Parathyroid adenoma (tissue), 2 donors: Measurements from ENCODE around the gene SS18L1.
A peak's percentile ranks its signal among the peaks of the same experiment; 100 is the strongest.

Experiments
- H2AFZ ChIP-seq: fragments of 300-600 bp; sonication (generic); one replicate; pipeline ENCODE4 v1.7.0; 2017; ENCODE audit warnings: antibody characterized with exemption, mild to moderate bottlenecking
- H3K27ac ChIP-seq: fragments of 300-600 bp; sonication (generic); one replicate; pipeline ENCODE4 v1.7.0; 2017
- H3K27me3 ChIP-seq: fragments of 300-600 bp; sonication (generic); one replicate; pipeline ENCODE4 v1.7.0; 2017; ENCODE audit warnings: low read length; ENCODE audit not compliant: control insufficient read depth, insufficient read depth
- H3K36me3 ChIP-seq: fragments of 300-600 bp; sonication (generic); one replicate; pipeline ENCODE4 v1.7.0; 2017; ENCODE audit warnings: low read length; ENCODE audit not compliant: control insufficient read depth, insufficient read depth
- H3K4me1 ChIP-seq: fragments of 300-600 bp; sonication (generic); one replicate; pipeline ENCODE4 v1.7.0; 2017; ENCODE audit warnings: control low read depth
- H3K4me2 ChIP-seq: fragments of 300-600 bp; sonication (generic); one replicate; pipeline ENCODE4 v1.7.0; 2017; ENCODE audit warnings: low read length
- H3K4me3 ChIP-seq: fragments of 300-600 bp; sonication (generic); one replicate; pipeline ENCODE4 v1.7.0; 2017; ENCODE audit warnings: low read depth, low read length
- H3K79me2 ChIP-seq: fragments of 300-600 bp; sonication (generic); one replicate; pipeline ENCODE4 v1.7.0; 2017; ENCODE audit warnings: control low read depth
- H3K9ac ChIP-seq: fragments of 300-600 bp; sonication (generic); one replicate; pipeline ENCODE4 v1.7.0; 2017; ENCODE audit warnings: mild to moderate bottlenecking
- H3K9me3 ChIP-seq: fragments of 300-600 bp; sonication (generic); one replicate; pipeline ENCODE4 v1.7.0; 2017; ENCODE audit warnings: low read length; ENCODE audit not compliant: control insufficient read depth
- CTCF ChIP-seq: fragments of 300-600 bp; sonication (generic); IDR thresholded peaks from one replicate; pipeline ENCODE4 v1.7.0; 2017; ENCODE audit warnings: antibody characterized with exemption, mild to moderate bottlenecking
- donor health status: primary hyperparathyroidism.

Gene SS18L1

DNA sequence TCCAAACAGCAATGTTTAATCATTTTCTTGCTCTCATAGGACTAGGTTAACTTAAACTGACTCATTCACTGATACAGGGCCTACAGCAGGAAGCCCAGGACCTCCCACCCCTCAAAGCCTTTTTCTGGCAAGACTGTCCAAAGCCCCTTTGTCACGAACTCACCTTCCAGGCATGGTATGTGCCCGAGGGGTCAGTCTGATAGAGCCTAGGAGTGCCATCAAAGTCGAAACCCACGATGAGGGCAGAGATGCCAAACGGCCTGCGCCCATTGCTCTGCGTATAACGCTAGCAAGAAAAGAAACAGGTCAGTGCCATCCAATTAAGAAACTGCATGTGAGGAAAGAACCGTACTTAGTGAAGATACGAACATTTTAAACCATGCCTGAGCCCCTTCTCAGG lies 4.7 kb upstream of the SS18L1 start:
- Histone ChIP-seq H3K36me3 (no peaks in the 10 kb centered on the region), H3K4me1 (peaks cover 11% of the 10 kb centered on the region)

DNA sequence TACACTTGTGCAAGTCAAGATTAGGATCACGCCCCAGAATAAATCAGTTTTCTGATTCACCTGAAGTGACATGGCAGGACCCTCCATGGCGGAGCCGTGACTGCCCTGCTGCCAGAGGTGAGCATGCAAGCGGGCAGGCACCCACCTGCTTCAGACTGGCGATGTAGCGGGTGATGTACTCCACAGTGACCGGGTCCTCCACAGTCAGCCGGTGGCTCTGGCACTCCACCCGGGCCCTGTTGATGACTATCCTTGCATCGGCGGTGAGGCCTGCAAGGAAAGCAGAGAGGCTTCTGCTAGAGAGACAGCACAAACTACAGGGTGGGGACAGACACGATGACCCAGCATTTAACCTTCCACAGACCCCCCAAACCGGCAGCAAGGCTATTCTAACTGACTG lies 3.9 kb upstream of the SS18L1 start:
- Histone ChIP-seq H2AFZ (no peak overlapping the region), H3K36me3 (no peaks in the 10 kb centered on the region), H3K9me3 (no peaks in the 10 kb centered on the region), H3K79me2 (peaks cover 12% of the 10 kb centered on the region), H3K9ac (no peak overlapping the region), H3K27ac (no peak overlapping the region), H3K27me3 (no peaks in the 10 kb centered on the region), H3K4me1 (peaks cover 13% of the 10 kb centered on the region), H3K4me3 (no peak overlapping the region), H3K4me2 (no peak overlapping the region)
- no peak for TF ChIP-seq CTCF

More for the DNA sequence above, 4.7 kb upstream of the SS18L1 start:
- peaks cover 12% of the 10 kb centered on the region for H3K79me2 ChIP-seq
- no peak overlapping the region for H3K9ac ChIP-seq
- no peak overlapping the region for H3K4me3 ChIP-seq
- H2AFZ ChIP-seq, result no peak overlapping the region
- H3K27me3 ChIP-seq, result no peaks in the 10 kb centered on the region
- no peaks in the 10 kb centered on the region for H3K9me3 ChIP-seq
- peak overlapping the region; percentile 35 for H3K27ac ChIP-seq
- no peak for TF ChIP-seq CTCF
- H3K4me2 ChIP-seq, result no peak overlapping the region

DNA sequence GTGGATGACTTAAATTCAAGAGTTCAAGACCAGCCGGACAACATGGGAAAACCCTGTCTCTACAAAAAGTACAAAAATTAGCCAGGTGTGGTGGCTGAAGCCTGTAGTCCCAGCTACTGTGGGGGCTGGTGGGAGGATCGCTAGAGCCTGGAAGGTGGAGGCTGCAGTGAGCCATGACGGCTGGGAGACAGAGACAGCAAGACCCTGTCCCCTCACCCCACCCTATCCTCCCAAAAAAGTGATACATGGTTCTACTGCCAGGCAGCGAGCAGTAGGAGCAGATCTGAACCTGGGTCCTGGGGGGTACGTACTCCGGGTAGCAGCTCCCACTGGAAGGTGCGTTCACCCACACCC lies 2.5 kb upstream of the SS18L1 start:
- H3K79me2 ChIP-seq, result peaks cover 26% of the 10 kb centered on the region
- TF ChIP-seq CTCF, result no peak
- no peaks in the 10 kb centered on the region for H3K9me3 ChIP-seq
- no peak overlapping the region for H3K27ac ChIP-seq
- no peaks in the 10 kb centered on the region for H3K27me3 ChIP-seq
- H3K9ac ChIP-seq, result no peak overlapping the region
- no peak overlapping the region for H2AFZ ChIP-seq
- H3K4me1 ChIP-seq, result peaks cover 14% of the 10 kb centered on the region
- peak overlapping the region; percentile 71 for H3K4me2 ChIP-seq
- no peaks in the 10 kb centered on the region for H3K36me3 ChIP-seq
- H3K4me3 ChIP-seq, result no peak overlapping the region

DNA sequence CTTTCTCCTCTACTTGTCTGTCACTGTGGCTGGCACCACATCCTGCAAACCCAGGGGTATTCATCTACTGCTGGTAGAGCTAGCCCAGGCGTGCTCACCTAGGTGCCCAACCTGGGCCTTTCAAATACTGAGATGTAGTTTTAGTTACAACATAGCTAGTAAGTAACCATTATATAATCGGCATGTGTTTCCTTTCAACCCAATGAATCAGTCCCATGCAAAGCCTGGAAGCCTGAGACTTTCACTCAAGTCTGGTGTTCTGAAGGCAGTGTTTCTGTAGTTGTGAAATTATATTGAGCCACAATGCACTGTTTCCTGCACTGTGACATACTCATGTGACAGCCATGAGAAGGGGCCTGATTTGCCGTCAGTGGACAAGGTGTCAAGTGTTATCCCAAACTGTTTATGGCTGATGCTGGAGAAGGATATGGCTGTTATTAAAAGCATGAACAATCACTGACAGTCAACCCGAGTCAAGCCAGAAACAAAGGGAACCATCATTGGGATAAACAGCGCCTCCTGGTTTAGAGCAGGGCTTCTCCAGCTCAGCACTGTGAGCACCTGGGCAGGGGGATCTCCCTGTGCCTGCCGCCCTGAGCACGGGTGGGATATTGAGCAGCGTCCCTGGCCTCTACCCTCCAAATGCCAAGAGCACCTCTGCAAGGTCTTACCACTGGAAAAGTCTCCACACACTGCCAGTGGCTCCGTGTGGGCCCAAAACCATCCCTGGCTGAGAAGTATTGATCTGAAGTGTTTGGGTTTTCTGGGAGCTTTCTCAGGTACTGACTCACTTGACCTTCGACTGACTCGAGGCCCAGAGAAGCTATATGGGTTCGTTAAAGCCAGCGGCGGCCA lies 1.9 kb upstream of the SS18L1 start:
- peak; percentile 8 for TF ChIP-seq CTCF
- Histone ChIP-seq H3K27me3 (no peaks in the 10 kb centered on the region), H3K9ac (no peak overlapping the region)

More for the DNA sequence above, 1.9 kb upstream of the SS18L1 start:
- Histone ChIP-seq H3K4me2 (peak overlapping the region; percentile 71), H2AFZ (no peak overlapping the region), H3K4me1 (peaks cover 14% of the 10 kb centered on the region), H3K4me3 (peak overlapping the region; percentile 64), H3K36me3 (no peaks in the 10 kb centered on the region), H3K9me3 (no peaks in the 10 kb centered on the region), H3K27ac (no peak overlapping the region), H3K79me2 (peaks cover 32% of the 10 kb centered on the region)
